Measurements from ENCODE around the gene UBE2D4.
"Not testable (repeated sequence)": the region's sequence is repeated elsewhere in the genome, so short reads cannot be mapped to it uniquely, and the experiment has no call there.

The UBE2D4 gene

GRCh38 chr7:43891069-43891955, 34.9 kb upstream of the UBE2D4 start:
- Histone ChIP-seq H3K27me3 (no peaks in the 10 kb centered on the region), H3K4me1 (no peaks in the 10 kb centered on the region), H3K4me3 (ENCODE audit: low read depth, low read length) (no peak overlapping the region), H3K9me3 (no peaks in the 10 kb centered on the region), H3K36me3 (peaks cover 9% of the 10 kb centered on the region)
- TF ChIP-seq CTCF (IDR thresholded peaks at IDR 0.05; ENCODE audit: low read depth, low read length), result no peak
- DNase-seq, result no peak

GRCh38 chr7:43895847-43896415, 30.3 kb upstream of the UBE2D4 start:
- TF ChIP-seq CTCF (IDR thresholded peaks at IDR 0.05; ENCODE audit: low read depth, low read length), result no peak
- Histone ChIP-seq H3K4me1 (no peaks in the 10 kb centered on the region), H3K36me3 (peaks cover 4% of the 10 kb centered on the region; the same call in 1 of the 2 replicates), H3K27me3 (no peaks in the 10 kb centered on the region), H3K9me3 (no peaks in the 10 kb centered on the region), H3K4me3 (ENCODE audit: low read depth, low read length) (no peak overlapping the region)
- DNase-seq, result no peak

GRCh38 chr7:43898571-43898970, 27.7 kb upstream of the UBE2D4 start:
- not testable (repeated sequence) for H3K4me3 ChIP-seq (ENCODE audit: low read depth, low read length); DNase-seq

GRCh38 chr7:43902542-43903054, 23.6 kb upstream of the UBE2D4 start:
- no peaks in the 10 kb centered on the region; the same call in 1 of the 2 replicates for H3K27me3 ChIP-seq
- no peak for DNase-seq
- no peak overlapping the region for H3K4me3 ChIP-seq (ENCODE audit: low read depth, low read length)
- H3K4me1 ChIP-seq, result peaks cover 11% of the 10 kb centered on the region
- no peaks in the 10 kb centered on the region for H3K36me3 ChIP-seq
- TF ChIP-seq CTCF (IDR thresholded peaks at IDR 0.05; ENCODE audit: low read depth, low read length), result no peak
- no peaks in the 10 kb centered on the region for H3K9me3 ChIP-seq

More at GRCh38 chr7:43898571-43898970, 27.7 kb upstream of the UBE2D4 start:
- H3K9me3 ChIP-seq, H3K36me3 ChIP-seq, H3K4me1 ChIP-seq, H3K27me3 ChIP-seq: not testable (repeated sequence)

- no peak overlapping the region for H3K4me3 ChIP-seq (ENCODE audit: low read depth, low read length)
- TF ChIP-seq CTCF (IDR thresholded peaks at IDR 0.05; ENCODE audit: low read depth, low read length), result no peak
- H3K36me3 ChIP-seq, result no peaks in the 10 kb centered on the region
- H3K9me3 ChIP-seq, result no peaks in the 10 kb centered on the region
- no peaks in the 10 kb centered on the region; the same call in 1 of the 2 replicates for H3K27me3 ChIP-seq
- DNase-seq, result no peak
- H3K4me1 ChIP-seq, result peaks cover 11% of the 10 kb centered on the region
Observed at GRCh38 chr7:43904533-43905208, 21.6 kb upstream of the UBE2D4 start.

GRCh38 chr7:43905209-43905946, 20.9 kb upstream of the UBE2D4 start:
- DNase-seq, result peak; percentile 30
- H3K36me3 ChIP-seq, result no peaks in the 10 kb centered on the region
- TF ChIP-seq CTCF (IDR thresholded peaks at IDR 0.05; ENCODE audit: low read depth, low read length), result no peak
- peaks cover 11% of the 10 kb centered on the region for H3K4me1 ChIP-seq
- no peaks in the 10 kb centered on the region; the same call in 1 of the 2 replicates for H3K27me3 ChIP-seq
- peak overlapping the region; percentile 83 for H3K4me3 ChIP-seq (ENCODE audit: low read depth, low read length)
- no peaks in the 10 kb centered on the region for H3K9me3 ChIP-seq
